Activated CD4-positive, alpha-beta memory T cell treated with anti-CD3 and anti-CD28 coated beads for 36 hours (primary cell): ENCODE results near the gene DMD. TPM values are rescaled to one million over a fixed set of nuclear protein-coding genes. Genes with fewer than 3 reads are reported as not detected.

ENCODE experiments used
- CTCF ChIA-PET: fragments of 350-600 bp; sonication (Branson Sonifier 250); formaldehyde crosslinking; loops from one replicate; lab custom pipeline; 2021; ENCODE audit warnings: antibody characterized with exemption, inconsistent platforms; lab: Charles Lee
- POLR2A ChIA-PET: fragments of 350-600 bp; sonication (Branson Sonifier 250); formaldehyde crosslinking; loops from one replicate; lab custom pipeline; 2021; ENCODE audit warnings: antibody characterized with exemption; lab: Charles Lee
- DNase-seq: peaks from one replicate; pipeline ENCODE4 v3.0.0-alpha.2; 2020
- H3K27ac Mint-ChIP-seq: one replicate; pipeline ENCODE4 v1.8.0; 2021; ENCODE audit warnings: mixed read lengths
- H3K27me3 Mint-ChIP-seq: one replicate; pipeline ENCODE4 v1.8.0; 2021; ENCODE audit warnings: mixed read lengths
- H3K36me3 Mint-ChIP-seq: one replicate; pipeline ENCODE4 v1.8.0; 2021; ENCODE audit warnings: mixed read lengths
- H3K4me1 Mint-ChIP-seq: one replicate; pipeline ENCODE4 v1.8.0; 2021; ENCODE audit warnings: low read depth, mixed read lengths
- H3K4me3 Mint-ChIP-seq: one replicate; pipeline ENCODE4 v1.8.0; 2021; ENCODE audit warnings: mild to moderate bottlenecking, mixed read lengths
- H3K9me3 Mint-ChIP-seq: one replicate; pipeline ENCODE4 v1.8.0; 2021; ENCODE audit warnings: mixed read lengths
- intact Hi-C: fragments of 100-400 bp; cut with micrococcal nuclease; formaldehyde crosslinking; loops from one replicate; pipeline ENCODE4 v1.15.1; 2023
- total RNA-seq, 2 experiments: library from RNA; stranded (reverse); gene quantifications; one replicate each; pipeline ENCODE4 v1.2.3, GENCODE V29; 2021

The DMD gene
- total RNA-seq, result 1 to 10 TPM in 1 of 2 experiments, under 1 TPM in 1; 0.64 to 1.5 TPM

- ChIA-PET POLR2A (no interaction called here), CTCF (no interaction called here)
- no peak for DNase-seq
- Mint-ChIP-seq H3K27ac (no peak within 1 kb of the TSS), H3K27me3 (no peaks in the 10 kb centered on the region), H3K9me3 (no peaks in the 10 kb centered on the region), H3K4me1 (no peaks in the 10 kb centered on the region), H3K4me3 (no peak within 1 kb of the TSS), H3K36me3 (no peaks in the 10 kb centered on the region)
- intact Hi-C loops, result no loop called here
Observed at GRCh38 chrX:33211356-33212260, at the start of gene DMD. TSS of gene DMD (minus strand) at chrX:33211549. CDS start at chrX:33211312, 237 bp downstream.

- no peak for DNase-seq
- H3K36me3 Mint-ChIP-seq, result no peaks in the 10 kb centered on the region
- ChIA-PET POLR2A (no interaction called here), CTCF (no interaction called here)
- H3K27me3 Mint-ChIP-seq, result no peaks in the 10 kb centered on the region
- H3K9me3 Mint-ChIP-seq, result no peaks in the 10 kb centered on the region
- intact Hi-C loops, result no loop called here
- no peak overlapping the region for H3K27ac Mint-ChIP-seq
- no peaks in the 10 kb centered on the region for H3K4me1 Mint-ChIP-seq
- H3K4me3 Mint-ChIP-seq, result no peak overlapping the region
Observed at GRCh38 chrX:33252306-33252825, 41.0 kb upstream of the DMD start.

- H3K4me1 Mint-ChIP-seq, result no peaks in the 10 kb centered on the region
- no peak for DNase-seq
- no peaks in the 10 kb centered on the region for H3K27me3 Mint-ChIP-seq
- peaks cover 3% of the 10 kb centered on the region for H3K9me3 Mint-ChIP-seq
- no peak overlapping the region for H3K4me3 Mint-ChIP-seq
- H3K36me3 Mint-ChIP-seq, result no peaks in the 10 kb centered on the region
- no peak overlapping the region for H3K27ac Mint-ChIP-seq
- POLR2A ChIA-PET, result no interaction called here
- intact Hi-C loops, result no loop called here
- CTCF ChIA-PET, result no interaction called here
Observed at GRCh38 chrX:33218819-33219218, 7.5 kb upstream of the DMD start.

GRCh38 chrX:33210156-33210555 is 1.2 kb downstream of the DMD start:
- Mint-ChIP-seq H3K27me3 (no peaks in the 10 kb centered on the region), H3K4me3 (no peak overlapping the region), H3K9me3 (no peaks in the 10 kb centered on the region), H3K4me1 (no peaks in the 10 kb centered on the region), H3K36me3 (no peaks in the 10 kb centered on the region), H3K27ac (no peak overlapping the region)
- intact Hi-C loops, result no loop called here
- POLR2A ChIA-PET, result no interaction called here
- CTCF ChIA-PET, result no interaction called here
- no peak for DNase-seq

- ChIA-PET CTCF (no interaction called here), POLR2A (no interaction called here)
- DNase-seq, result no peak
- intact Hi-C loops, result no loop called here
- no peak overlapping the region for H3K27ac Mint-ChIP-seq
- no peaks in the 10 kb centered on the region for H3K27me3 Mint-ChIP-seq
- H3K36me3 Mint-ChIP-seq, result no peaks in the 10 kb centered on the region
- no peak overlapping the region for H3K4me3 Mint-ChIP-seq
- no peaks in the 10 kb centered on the region for H3K4me1 Mint-ChIP-seq
- H3K9me3 Mint-ChIP-seq, result no peaks in the 10 kb centered on the region
Observed at GRCh38 chrX:33207056-33207455, 4.3 kb downstream of the DMD start.

- Mint-ChIP-seq H3K27me3 (no peaks in the 10 kb centered on the region), H3K4me3 (no peak overlapping the region), H3K4me1 (no peaks in the 10 kb centered on the region), H3K9me3 (no peaks in the 10 kb centered on the region), H3K36me3 (no peaks in the 10 kb centered on the region), H3K27ac (no peak overlapping the region)
- no peak for DNase-seq
- ChIA-PET POLR2A (no interaction called here), CTCF (no interaction called here)
- intact Hi-C loops, result no loop called here
Observed at GRCh38 chrX:33205321-33205720, 6.0 kb downstream of the DMD start.

GRCh38 chrX:33204889-33205288 is 6.5 kb downstream of the DMD start:
- POLR2A ChIA-PET, result no interaction called here
- no peak overlapping the region for H3K4me3 Mint-ChIP-seq
- intact Hi-C loops, result no loop called here
- no peak overlapping the region for H3K27ac Mint-ChIP-seq
- H3K9me3 Mint-ChIP-seq, result no peaks in the 10 kb centered on the region
- no peaks in the 10 kb centered on the region for H3K36me3 Mint-ChIP-seq
- no peaks in the 10 kb centered on the region for H3K4me1 Mint-ChIP-seq
- no peaks in the 10 kb centered on the region for H3K27me3 Mint-ChIP-seq
- no peak for DNase-seq
- CTCF ChIA-PET, result no interaction called here

GRCh38 chrX:33198561-33199279 is 12.6 kb downstream of the DMD start:
- DNase-seq, result no peak
- H3K27ac Mint-ChIP-seq, result no peak overlapping the region
- H3K4me3 Mint-ChIP-seq, result no peak overlapping the region
- CTCF ChIA-PET, result no interaction called here
- intact Hi-C loops, result no loop called here
- POLR2A ChIA-PET, result no interaction called here
- no peaks in the 10 kb centered on the region for H3K27me3 Mint-ChIP-seq
- H3K4me1 Mint-ChIP-seq, result no peaks in the 10 kb centered on the region
- H3K36me3 Mint-ChIP-seq, result no peaks in the 10 kb centered on the region
- peaks cover 7% of the 10 kb centered on the region for H3K9me3 Mint-ChIP-seq

- H3K27me3 Mint-ChIP-seq, result no peaks in the 10 kb centered on the region
- CTCF ChIA-PET, result no interaction called here
- DNase-seq, result no peak
- H3K36me3 Mint-ChIP-seq, result no peaks in the 10 kb centered on the region
- H3K4me3 Mint-ChIP-seq, result no peak overlapping the region
- no peaks in the 10 kb centered on the region for H3K4me1 Mint-ChIP-seq
- POLR2A ChIA-PET, result no interaction called here
- H3K27ac Mint-ChIP-seq, result no peak overlapping the region
- peaks cover 7% of the 10 kb centered on the region for H3K9me3 Mint-ChIP-seq
- intact Hi-C loops, result no loop called here
Observed at GRCh38 chrX:33195698-33196097, 15.7 kb downstream of the DMD start.

- ChIA-PET POLR2A (no interaction called here), CTCF (no interaction called here)
- H3K9me3 Mint-ChIP-seq, result peaks cover 7% of the 10 kb centered on the region
- H3K27ac Mint-ChIP-seq, result no peak overlapping the region
- DNase-seq, result no peak
- no peaks in the 10 kb centered on the region for H3K36me3 Mint-ChIP-seq
- H3K27me3 Mint-ChIP-seq, result no peaks in the 10 kb centered on the region
- no peak overlapping the region for H3K4me3 Mint-ChIP-seq
- H3K4me1 Mint-ChIP-seq, result no peaks in the 10 kb centered on the region
- intact Hi-C loops, result no loop called here
Observed at GRCh38 chrX:33194876-33195433, 16.4 kb downstream of the DMD start.

GRCh38 chrX:33194289-33194688 is 17.1 kb downstream of the DMD start:
- Mint-ChIP-seq H3K9me3 (peaks cover 3% of the 10 kb centered on the region), H3K4me1 (no peaks in the 10 kb centered on the region), H3K27me3 (no peaks in the 10 kb centered on the region), H3K36me3 (no peaks in the 10 kb centered on the region), H3K27ac (no peak overlapping the region), H3K4me3 (no peak overlapping the region)
- no peak for DNase-seq
- POLR2A ChIA-PET, result no interaction called here
- intact Hi-C loops, result no loop called here
- CTCF ChIA-PET, result no interaction called here

GRCh38 chrX:33190016-33190415 is 21.3 kb downstream of the DMD start:
- intact Hi-C loops, result no loop called here

More at GRCh38 chrX:33190016-33190415, 21.3 kb downstream of the DMD start:
- no peaks in the 10 kb centered on the region for H3K9me3 Mint-ChIP-seq
- H3K27ac Mint-ChIP-seq, result no peak overlapping the region
- no peak overlapping the region for H3K4me3 Mint-ChIP-seq
- ChIA-PET CTCF (no interaction called here), POLR2A (no interaction called here)
- H3K27me3 Mint-ChIP-seq, result no peaks in the 10 kb centered on the region
- no peaks in the 10 kb centered on the region for H3K36me3 Mint-ChIP-seq
- no peak for DNase-seq
- H3K4me1 Mint-ChIP-seq, result no peaks in the 10 kb centered on the region
